Superior temporal gyrus (tissue), 1 donor: ENCODE data around the gene NUTM2A.
"Not testable (repeated sequence)": the region's sequence is repeated elsewhere in the genome, so short reads cannot be mapped to it uniquely, and the experiment has no call there.

ENCODE experiments used
- DNase-seq: peaks from one replicate; pipeline ENCODE4 v3.0.0-alpha.2; 2016; ENCODE audit errors: extremely low spot score

Gene NUTM2A

GRCh38 chr10:87248818-87249353 lies 23.6 kb downstream of the NUTM2A start:
- DNase-seq, result not testable (repeated sequence)

DNA sequence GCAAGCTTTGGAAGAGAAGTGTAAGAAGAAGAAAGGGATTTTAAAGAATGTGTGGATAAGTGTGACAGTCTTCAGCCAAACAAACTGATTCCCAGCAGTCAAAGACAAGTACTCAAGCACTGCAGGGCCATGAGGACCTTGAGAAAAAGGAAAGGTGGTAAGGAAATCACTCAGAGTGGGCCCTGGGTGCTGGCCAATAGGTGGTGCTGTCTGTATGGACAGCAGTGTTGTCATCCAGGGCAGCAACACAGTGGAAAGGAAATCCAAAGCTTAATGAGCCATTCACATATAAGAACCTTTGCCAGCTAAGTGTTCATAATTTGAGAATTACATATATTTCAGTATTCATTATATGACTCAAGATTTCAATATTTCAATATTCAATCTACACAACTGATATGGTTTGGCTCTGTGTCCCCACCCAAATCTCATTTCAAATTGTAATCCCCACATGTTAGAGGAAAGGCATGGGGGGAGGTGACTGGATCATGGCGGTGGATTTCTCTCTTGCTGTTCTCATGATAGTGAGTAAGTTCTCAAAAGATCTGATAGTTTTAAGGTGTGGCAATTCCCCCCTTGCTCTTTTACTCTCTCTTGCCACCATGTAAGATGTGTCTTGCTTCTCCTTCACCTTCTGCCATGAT lies 55.6 kb downstream of the NUTM2A start:
- not testable (repeated sequence) for DNase-seq
